ENCODE measurements around the gene TSPAN4.

The TSPAN4 gene

GRCh38 chr11:799641-800316, 42.9 kb upstream of the TSPAN4 start:
- no peaks in the 10 kb centered on the region for H3K36me3 ChIP-seq (replicated peaks; ENCODE audit: low read depth, low read length)
- peaks cover 28% of the 10 kb centered on the region for H3K79me2 ChIP-seq (ENCODE audit: low read length)
- H3K4me1 ChIP-seq (ENCODE audit: low read length), result peaks cover 20% of the 10 kb centered on the region
- no peak overlapping the region for H3K4me3 ChIP-seq (ENCODE audit: low read length)
- no peaks in the 10 kb centered on the region for H3K9me3 ChIP-seq (ENCODE audit: insufficient read depth, low read length)
- peaks cover 4% of the 10 kb centered on the region; the same call in 1 of the 2 replicates for H4K20me1 ChIP-seq (ENCODE audit: insufficient read depth, low read length)
- no peak overlapping the region for H3K9ac ChIP-seq (ENCODE audit: low read length)
- no peak overlapping the region for H2AFZ ChIP-seq (ENCODE audit: low read depth, low read length)
- no peak overlapping the region for H3K4me2 ChIP-seq (ENCODE audit: low read length)
- TF ChIP-seq CTCF (IDR thresholded peaks at IDR 0.05; ENCODE audit: low read depth, low read length) (no peak), EZH2phosphoT487 (IDR thresholded peaks at IDR 0.05; ENCODE audit: low read depth) (no peak)
- H3K27ac ChIP-seq (ENCODE audit: low read length), result no peak overlapping the region
- H3K27me3 ChIP-seq (ENCODE audit: low read depth, low read length), result no peaks in the 10 kb centered on the region

GRCh38 chr11:800473-800872, 42.2 kb upstream of the TSPAN4 start:
- Histone ChIP-seq H4K20me1 (ENCODE audit: insufficient read depth, low read length) (peaks cover 4% of the 10 kb centered on the region; the same call in 1 of the 2 replicates), H3K27me3 (ENCODE audit: low read depth, low read length) (no peaks in the 10 kb centered on the region), H3K9me3 (ENCODE audit: insufficient read depth, low read length) (no peaks in the 10 kb centered on the region), H2AFZ (ENCODE audit: low read depth, low read length) (no peak overlapping the region), H3K27ac (ENCODE audit: low read length) (no peak overlapping the region), H3K36me3 (replicated peaks; ENCODE audit: low read depth, low read length) (no peaks in the 10 kb centered on the region), H3K4me3 (ENCODE audit: low read length) (no peak overlapping the region), H3K4me2 (ENCODE audit: low read length) (no peak overlapping the region), H3K79me2 (ENCODE audit: low read length) (peaks cover 21% of the 10 kb centered on the region), H3K9ac (ENCODE audit: low read length) (no peak overlapping the region), H3K4me1 (ENCODE audit: low read length) (peaks cover 18% of the 10 kb centered on the region)
- TF ChIP-seq CTCF (IDR thresholded peaks at IDR 0.05; ENCODE audit: low read depth, low read length), result no peak
- no peak for TF ChIP-seq EZH2phosphoT487 (IDR thresholded peaks at IDR 0.05; ENCODE audit: low read depth)

GRCh38 chr11:801097-801780, 41.4 kb upstream of the TSPAN4 start:
- peaks cover 19% of the 10 kb centered on the region for H3K4me1 ChIP-seq (ENCODE audit: low read length)
- no peak overlapping the region for H3K27ac ChIP-seq (ENCODE audit: low read length)
- H4K20me1 ChIP-seq (ENCODE audit: insufficient read depth, low read length), result peaks cover 4% of the 10 kb centered on the region; the same call in 1 of the 2 replicates
- TF ChIP-seq EZH2phosphoT487 (IDR thresholded peaks at IDR 0.05; ENCODE audit: low read depth) (no peak), CTCF (IDR thresholded peaks at IDR 0.05; ENCODE audit: low read depth, low read length) (no peak)
- no peaks in the 10 kb centered on the region for H3K36me3 ChIP-seq (replicated peaks; ENCODE audit: low read depth, low read length)
- no peaks in the 10 kb centered on the region for H3K27me3 ChIP-seq (ENCODE audit: low read depth, low read length)
- no peak overlapping the region for H3K9ac ChIP-seq (ENCODE audit: low read length)
- H3K4me3 ChIP-seq (ENCODE audit: low read length), result no peak overlapping the region
- H3K4me2 ChIP-seq (ENCODE audit: low read length), result no peak overlapping the region
- H2AFZ ChIP-seq (ENCODE audit: low read depth, low read length), result no peak overlapping the region
- H3K9me3 ChIP-seq (ENCODE audit: insufficient read depth, low read length), result no peaks in the 10 kb centered on the region
- peaks cover 15% of the 10 kb centered on the region for H3K79me2 ChIP-seq (ENCODE audit: low read length)

- Histone ChIP-seq H3K4me3 (ENCODE audit: low read length) (no peak overlapping the region), H3K9me3 (ENCODE audit: insufficient read depth, low read length) (no peaks in the 10 kb centered on the region), H3K36me3 (replicated peaks; ENCODE audit: low read depth, low read length) (no peaks in the 10 kb centered on the region), H3K4me1 (ENCODE audit: low read length) (peaks cover 12% of the 10 kb centered on the region; the same call in 1 of the 2 replicates), H3K9ac (ENCODE audit: low read length) (no peak overlapping the region), H3K27ac (ENCODE audit: low read length) (no peak overlapping the region), H2AFZ (ENCODE audit: low read depth, low read length) (no peak overlapping the region), H3K27me3 (ENCODE audit: low read depth, low read length) (no peaks in the 10 kb centered on the region), H4K20me1 (ENCODE audit: insufficient read depth, low read length) (no peaks in the 10 kb centered on the region), H3K79me2 (ENCODE audit: low read length) (peaks cover 6% of the 10 kb centered on the region; the same call in 1 of the 2 replicates), H3K4me2 (ENCODE audit: low read length) (no peak overlapping the region)
- TF ChIP-seq CTCF (IDR thresholded peaks at IDR 0.05; ENCODE audit: low read depth, low read length) (no peak), EZH2phosphoT487 (IDR thresholded peaks at IDR 0.05; ENCODE audit: low read depth) (no peak)
These were observed 40.5 kb upstream of the TSPAN4 start for GRCh38 chr11:802018-802617.
